NCI-H1930 (cell line): ENCODE measurements around the gene FRAS1.
"Not testable (repeated sequence)": the region's sequence is repeated elsewhere in the genome, so short reads cannot be mapped to it uniquely, and the experiment has no call there.

Experiments
- DNase-seq, 2 experiments: peaks; one replicate each; lab custom pipeline; 2025; lab: John Stamatoyannopoulos, UW

The FRAS1 gene

DNA sequence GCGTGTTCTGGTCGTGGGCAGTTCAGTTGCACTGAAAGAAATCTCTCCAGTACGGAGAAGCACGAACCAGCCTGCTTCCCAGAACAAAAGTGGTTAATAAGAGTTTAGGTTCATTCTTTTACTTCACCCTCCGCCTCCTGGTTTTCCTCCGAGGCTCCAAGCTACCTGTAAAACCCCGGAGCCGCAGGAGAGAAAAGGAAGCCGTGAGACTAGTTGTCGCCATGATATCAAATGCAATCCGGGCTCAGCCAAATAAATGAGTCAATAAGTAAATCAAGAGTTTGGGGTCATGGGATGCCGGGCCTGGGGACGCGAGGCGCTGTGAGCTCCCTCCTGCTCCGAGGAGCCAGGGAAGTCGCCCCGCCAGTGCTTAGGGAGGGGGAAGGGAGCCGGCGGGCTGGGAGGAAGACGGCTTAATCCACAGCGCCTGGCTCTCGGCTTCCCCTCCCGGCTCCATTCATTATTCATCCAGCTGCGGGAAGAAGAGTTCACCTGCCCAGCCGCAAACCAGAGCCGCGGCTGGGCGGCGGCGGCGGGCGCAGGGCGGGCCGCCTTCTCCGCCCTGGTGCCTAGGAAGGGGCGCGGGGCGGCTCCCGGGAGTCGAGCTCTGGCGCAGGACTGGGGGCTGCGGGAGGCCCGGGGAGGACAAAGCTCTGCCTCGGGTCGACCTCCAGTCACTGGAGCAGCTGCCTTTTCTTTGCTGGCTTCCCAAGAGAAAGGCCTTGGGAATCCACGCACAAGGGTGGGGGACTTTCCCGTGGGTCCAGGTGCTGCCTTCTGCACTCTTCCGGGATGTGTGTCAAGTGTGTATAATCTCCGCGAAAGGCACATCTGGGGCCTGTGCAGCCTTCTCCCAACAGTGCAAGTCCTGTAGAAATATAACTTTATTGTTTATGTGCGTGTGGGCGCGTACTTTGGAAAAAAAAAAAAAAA lies 1.7 kb downstream of the FRAS1 start:
- peak in 1 of 2 experiments; percentile 17 for DNase-seq

DNA sequence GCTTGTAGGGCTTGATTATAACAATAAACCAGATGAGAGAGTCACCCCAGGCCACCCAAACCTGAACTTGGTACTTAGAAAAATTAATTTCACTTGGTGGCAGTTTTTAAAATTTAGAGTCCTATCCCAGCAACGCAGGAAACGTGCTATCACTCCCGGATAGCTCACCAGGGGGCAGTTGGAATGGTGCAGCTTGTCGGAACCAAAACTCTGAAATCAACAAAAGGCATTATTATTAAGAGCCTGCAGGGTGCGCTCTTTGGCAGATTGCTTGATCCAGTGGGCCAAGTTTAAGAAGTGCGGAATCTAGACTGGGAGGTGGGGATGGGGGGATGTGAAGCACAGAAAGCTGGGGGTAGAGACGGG lies 2.4 kb downstream of the FRAS1 start:
- peak; percentile 39 to 41 for DNase-seq

DNA sequence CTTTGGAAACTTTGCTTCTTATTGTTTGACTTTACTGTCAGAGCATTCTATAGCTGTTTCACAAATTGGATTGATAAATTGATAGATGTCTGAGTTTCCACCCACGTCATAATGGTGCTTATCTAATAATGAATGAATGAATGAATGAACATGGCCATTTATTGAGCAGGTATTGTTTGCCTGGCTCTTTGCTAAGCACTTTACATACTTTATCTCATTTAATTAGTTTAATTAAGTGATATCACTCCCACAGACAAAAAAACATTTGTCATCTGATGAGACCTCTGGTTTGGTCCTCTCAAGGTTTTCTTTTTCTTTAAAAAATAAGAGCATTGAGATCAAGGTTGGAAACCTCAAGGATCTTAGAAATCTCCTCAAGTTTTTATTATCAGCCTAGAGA lies 2.8 kb downstream of the FRAS1 start:
- DNase-seq: no peak

DNA sequence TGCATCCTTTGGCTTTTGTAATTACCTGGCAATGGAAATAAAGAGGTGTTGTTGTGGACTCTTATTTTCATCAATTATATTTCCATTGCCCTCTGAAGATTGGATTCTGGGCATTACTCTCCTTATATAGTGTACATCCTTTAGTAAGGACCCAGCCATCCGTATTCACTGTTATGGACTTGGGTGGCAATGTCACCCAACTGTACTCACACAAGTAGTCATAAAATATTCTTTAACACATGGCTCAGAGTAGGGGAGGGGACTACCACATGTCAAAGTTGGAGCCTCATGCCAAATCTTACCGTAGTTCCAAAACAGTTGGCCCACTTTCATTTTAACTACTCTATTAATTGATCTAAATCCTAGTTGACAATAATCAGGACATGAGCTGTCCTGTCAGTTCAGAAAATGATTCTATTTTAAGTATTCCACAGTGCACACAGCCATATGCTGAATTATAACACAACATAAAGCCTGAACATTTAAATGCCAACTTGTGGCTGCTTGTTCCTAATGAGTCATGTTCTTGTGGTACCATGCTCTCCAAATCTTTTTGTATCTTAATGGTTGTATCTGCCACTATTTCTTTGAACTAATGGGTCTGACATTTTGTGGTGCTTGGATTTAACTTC lies 4.9 kb downstream of the FRAS1 start:
- no peak for DNase-seq

DNA sequence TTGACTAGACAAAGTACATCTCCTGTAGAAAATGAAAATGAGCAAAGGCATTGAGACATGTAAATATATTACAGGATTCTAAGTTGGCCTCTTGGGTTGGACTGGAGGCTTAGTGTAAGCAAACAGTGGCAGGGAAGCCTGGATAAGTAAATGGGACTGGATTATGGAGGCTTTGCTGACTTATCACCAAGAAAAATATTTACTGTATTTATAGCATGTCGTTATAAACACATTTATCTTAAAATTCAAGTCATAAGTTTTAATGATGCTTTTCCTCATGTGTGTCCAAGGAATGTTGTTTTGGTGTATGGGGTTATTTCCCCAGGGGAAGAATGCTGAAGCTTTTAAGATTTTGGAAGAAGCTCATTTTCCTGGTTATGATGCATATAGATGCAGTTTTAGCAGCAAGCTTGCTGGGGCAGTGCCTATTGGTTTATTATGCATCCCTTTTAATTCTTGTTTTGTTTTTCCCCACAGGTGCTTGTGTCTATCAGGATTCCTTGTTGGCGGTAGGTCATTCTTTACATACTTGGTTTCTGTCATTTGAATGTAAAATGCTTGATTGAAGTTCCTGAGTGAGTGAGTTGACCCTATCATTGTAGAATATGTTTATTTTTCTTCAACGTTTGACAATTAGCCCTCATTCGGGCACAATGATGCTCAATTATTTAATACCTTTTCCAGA lies 8.5 kb downstream of the FRAS1 start:
- peak; percentile 47 to 73 for DNase-seq

DNA sequence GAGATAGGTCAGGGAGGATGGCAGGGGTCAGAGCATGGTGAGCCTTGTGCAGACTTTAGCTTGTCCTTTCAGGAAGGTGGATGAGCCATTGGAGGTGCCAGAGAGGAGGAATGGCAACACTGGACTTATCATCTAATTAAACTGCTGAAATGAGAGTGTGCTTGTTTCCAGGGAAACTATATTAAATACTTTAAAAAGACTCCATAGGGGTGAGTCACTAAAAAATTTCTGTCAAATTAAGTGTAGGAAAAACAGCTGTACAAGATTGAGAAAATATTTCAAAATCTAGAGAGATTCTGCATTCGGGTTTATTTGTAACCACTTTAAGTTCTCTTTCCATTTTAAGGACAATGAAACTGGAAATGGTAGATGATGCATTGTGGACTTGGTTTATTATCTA lies 11.4 kb downstream of the FRAS1 start:
- DNase-seq: no peak

DNA sequence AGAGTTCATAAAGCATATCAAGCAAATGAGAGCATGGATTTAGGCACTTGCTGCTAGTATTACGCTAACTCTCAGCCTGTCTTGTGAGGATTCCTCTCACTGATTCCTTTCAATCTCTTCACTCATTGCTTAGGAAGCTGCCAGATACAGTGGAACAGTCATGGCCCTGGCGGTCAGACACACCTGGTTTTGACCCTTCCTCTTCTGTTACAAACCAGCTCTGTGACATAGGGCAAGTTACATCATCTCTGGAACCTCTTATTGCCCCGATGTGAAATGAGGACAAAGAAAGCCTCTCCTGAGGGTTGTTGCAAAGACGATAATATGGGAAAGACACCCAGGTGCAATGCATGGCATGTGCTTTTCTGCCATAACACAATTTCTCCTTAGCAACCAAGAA lies 12.2 kb downstream of the FRAS1 start:
- no peak for DNase-seq

DNA sequence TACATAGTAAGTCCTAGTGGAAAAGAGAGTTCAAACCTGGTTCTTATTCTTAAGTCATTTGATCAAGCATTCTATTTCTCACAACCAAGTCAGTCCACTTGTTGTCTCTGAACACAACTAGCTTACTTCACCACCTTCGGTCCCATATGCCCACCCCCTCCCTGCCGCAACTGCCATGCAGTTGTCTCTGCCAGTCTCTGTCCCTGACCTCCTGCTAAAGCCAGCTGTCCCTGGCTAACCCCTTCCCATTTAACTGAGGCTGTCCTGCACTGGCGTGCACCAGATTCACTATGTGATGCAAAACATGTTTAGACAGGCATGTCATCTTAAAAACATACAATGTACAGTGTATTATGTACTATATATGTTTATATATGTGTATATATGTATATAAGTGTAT lies 12.7 kb downstream of the FRAS1 start:
- no peak for DNase-seq

DNA sequence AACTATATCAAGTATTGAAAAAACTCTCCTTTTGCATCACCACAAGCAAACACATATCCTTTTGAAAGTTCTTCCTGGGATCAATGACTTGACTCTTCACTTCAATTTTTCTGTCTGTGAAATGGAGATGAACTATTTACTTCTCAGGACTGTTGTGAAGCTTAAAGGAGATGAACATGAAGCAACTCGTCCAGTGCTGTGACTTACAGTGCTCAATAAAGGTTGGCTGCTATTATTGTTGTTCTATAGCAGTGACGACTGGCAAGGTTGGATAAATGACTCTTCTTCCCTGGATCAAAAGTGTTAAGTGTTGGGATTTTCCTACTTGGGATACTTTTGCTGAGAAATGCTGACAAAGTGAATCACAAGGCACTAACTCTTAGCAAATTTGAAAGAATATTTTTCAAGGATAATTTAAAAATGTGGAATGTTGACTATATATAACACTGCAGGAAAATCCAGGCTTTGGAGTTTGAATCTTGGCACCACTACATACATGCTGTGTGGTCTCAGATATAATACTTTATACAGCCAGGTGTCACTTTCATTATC lies 13.7 kb downstream of the FRAS1 start:
- no peak for DNase-seq

DNA sequence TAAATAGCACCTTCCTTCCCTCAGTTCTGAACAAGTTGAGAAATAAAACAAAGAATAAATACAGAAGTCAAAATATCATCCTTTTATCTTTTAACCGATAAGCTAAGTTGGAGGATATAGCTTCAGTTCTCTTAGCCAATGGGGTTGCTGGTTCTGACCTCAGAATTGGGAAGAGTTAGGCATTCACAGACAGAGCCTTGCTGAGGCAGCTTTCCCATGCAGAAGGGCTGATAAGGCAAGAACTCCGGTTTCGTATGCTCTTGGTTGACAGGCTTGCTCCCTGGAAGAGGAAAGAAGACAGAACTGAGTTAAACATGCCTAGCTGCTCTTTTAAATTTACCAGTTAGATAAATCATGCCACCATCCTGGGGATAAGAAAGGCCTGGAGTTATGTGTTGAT lies 17.6 kb downstream of the FRAS1 start:
- no peak for DNase-seq

DNA sequence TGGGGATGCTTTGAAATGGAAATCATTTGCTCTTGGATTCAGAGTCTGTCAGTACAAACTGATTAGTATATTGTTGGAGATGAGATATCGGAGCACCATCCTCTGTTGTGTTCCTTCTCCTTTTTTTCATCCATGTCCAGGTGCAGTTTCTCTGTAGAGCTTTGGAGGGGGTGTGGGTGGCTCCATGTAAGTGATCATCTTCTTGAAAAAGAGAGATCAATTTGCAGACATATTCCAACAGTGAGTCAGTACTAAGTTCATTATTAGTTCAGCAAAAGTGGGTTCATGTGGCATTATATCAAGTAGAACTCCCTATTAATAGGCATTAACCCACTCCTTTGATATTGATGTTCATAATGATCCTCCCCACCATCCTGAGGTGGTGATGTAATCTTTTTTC lies 18.9 kb downstream of the FRAS1 start:
- no peak for DNase-seq

DNA sequence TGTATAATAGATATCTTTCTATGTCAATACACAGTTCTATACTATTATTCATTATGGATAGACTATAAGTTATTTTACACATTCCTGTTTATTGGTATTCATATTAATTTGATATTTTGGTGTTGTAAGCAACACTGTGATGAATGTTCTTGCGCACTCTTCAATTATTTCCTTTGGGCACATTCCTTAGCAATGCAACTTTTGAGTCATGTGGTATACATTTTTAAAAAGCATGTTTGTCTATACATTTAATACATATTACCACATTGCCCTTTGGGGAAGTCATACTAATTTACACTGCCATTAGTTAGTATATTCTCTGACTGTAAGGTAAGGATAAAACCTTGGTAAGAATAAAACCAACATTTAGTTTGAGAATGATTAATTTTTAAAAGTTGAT lies 21.0 kb downstream of the FRAS1 start:
- DNase-seq: no peak

DNA sequence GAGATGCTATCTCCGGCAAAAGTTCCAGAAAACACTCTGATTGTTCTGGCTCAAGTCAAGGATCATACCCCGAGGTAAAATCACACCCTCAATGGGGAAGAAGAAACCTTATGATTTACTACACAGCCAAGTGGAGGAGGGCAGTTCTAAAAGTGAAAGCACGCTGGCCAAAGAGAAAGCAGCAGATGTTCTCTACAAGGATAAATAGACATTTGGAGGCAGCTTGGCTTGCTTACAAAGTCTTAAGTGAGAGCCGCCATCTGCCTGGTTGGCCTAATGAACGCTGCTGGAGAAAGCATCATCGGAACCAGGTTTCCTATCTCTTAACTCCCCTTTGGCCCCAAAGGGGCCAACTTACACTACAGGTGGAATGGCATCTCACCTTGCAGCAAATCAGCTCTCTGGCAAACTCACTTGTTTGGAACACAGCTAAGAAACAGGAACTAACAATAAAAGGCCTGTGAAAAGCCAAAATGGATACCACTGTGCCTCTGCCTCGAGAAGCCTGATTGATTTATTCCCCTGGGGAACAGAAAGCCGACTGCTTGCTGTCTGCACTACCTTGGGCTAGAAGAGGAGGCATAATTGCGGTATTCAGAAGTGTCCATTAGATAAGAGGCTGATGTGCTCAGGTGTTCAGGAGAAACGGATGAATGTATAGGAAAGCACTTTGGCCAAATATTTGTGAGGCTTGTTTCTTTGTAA lies 22.8 kb downstream of the FRAS1 start:
- DNase-seq: no peak

DNA sequence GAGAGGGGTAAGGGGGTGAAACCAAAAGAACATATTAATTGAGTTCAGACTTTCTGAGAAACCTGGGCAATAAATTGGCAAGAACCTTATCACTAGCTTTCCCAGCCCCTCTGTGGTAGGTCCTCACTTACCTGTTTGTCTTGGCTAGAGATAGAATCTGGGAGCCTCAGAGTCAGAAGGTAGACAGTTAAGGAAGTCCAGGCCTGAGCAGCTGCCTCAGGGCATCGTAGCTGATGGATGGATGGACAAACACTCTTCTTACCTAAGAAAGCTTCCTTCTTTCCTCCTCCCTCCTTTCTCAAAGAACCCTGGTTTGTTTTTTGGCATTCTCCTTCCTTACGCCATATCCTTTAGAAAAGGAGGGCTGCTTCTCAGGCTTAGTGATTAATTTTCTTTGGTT lies 24.4 kb downstream of the FRAS1 start:
- DNase-seq: no peak

DNA sequence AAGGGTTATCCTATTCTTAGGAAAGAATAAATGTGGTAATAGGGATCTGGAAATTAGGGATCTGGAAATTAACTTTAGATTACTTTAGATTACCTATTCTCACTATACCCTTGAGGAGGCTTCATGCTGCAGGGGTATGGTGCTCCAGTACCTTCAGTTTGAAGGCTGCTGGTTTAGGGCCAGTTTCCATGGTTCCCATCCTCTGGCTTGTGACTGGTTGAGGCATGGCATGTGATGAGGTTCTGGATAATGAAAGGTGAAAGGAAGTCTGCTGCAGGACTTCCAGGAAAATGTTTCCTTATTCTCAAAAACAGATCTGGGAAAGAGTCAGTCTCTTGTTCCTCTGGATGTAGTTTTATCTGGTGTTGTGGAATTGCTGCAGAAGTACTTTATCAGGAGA lies 25.9 kb downstream of the FRAS1 start:
- DNase-seq: no peak

DNA sequence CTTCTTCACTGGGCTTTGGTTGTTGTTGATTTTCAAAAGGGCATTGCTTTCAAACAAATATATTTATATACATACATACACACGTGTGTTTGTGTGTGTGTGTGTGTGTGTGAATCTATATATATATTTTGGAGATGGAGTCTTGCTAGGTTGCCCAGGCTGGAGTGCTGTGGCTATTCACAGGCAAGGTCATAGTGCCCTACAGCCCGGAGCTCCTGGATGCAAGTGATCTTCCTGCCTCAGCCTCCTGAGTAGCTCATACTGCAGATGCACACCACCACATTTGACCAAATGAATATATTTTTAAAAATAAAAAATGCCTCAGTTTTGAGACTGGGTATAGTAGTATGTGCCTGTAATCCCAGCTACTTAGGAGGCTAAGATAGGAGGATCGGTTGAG lies 34.4 kb downstream of the FRAS1 start:
- DNase-seq: no peak

DNA sequence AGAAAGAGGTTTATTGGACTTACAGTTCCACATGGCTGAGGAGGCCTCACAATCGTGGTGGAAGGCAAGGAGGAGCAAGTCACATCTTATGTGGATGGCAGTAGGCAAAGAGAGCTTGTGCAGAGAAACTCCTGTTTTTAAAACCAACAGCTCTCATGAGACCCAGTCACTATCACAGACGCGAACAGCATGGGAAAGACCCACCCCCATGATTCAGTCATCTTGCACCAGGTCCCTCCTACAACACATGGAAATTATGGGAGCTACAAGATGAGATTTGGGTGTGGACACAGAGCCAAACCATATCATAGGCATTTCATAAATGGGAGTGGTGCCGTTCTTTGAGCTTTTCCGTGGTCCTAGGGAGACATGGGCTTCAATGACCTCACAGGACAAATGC lies 35.2 kb downstream of the FRAS1 start:
- DNase-seq: not testable (repeated sequence)

DNA sequence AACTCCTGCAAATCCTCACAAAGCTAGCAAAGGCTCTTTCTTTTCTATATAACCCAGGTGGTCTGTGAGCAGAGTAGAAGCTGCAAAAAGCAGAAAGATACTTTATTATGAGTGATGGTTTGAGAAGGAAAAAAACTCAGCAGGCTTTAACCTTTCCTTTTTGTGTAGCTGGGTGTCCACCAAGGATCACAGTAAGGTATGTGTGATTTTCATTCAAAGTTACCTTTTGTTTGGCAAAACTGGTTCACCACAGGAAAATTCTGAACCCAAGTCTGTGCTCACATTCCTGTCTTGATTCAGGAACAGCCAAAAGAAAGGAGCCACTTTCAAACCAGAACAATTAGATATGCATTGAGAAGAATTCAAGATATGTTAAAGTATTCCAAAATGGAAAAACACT lies 35.7 kb downstream of the FRAS1 start:
- DNase-seq: no peak

DNA sequence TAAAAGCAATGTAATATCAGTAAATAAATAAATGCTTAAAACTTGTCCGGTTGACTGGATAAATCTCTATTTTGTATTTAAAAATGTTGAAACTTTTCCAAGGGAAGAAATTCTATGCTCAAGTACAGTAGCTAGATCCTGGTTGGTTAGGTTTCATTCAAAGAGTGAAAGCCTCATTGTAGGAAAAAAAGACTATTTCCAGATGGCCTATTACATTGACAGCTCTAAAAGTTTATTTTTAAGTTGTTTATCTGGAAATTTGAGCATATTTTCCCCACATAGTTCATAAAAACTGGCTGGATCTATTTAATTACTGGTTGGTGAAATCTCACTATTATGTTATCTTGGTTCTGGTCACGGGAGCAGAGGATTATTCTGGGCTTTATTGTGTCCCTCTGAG lies 38.0 kb downstream of the FRAS1 start:
- DNase-seq: no peak

DNA sequence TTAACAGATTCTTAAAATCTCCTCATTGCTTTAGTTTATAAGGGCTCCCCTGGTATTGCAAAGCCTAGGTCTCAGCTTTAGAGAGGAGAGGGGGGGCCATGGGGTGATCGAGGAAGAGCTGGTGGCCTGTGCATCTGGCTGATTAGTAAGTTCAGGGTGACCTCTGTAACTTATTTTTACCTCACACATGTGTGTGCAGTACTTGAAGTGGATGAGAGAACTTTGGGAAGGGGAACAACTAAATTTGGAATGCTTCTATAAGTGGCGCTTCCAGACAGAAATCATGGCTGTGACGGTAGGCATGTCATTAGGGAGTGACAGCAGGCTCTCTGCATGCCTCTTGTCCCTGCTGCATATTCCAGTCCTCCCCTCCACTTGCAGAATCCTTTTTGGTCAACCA lies 41.9 kb downstream of the FRAS1 start:
- no peak for DNase-seq

DNA sequence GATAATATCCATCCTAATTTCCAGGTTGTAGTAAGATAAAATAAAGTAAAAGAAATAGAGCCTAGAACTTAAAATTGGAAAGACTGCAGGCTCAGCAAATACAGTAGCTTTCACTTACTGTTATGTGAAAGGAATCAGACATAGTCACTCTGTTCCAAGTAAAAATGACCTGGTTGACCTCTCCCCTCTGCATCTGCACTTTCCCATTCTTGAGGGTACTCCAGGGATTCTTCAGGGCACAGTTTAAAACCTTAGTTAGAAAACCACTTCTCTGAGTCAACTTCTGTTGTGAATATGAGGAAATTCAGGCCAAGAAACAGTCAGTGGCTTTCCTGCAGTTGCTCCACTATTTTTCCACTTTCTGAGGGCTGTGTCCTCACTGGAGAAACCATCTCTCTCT lies 42.9 kb downstream of the FRAS1 start:
- DNase-seq: no peak

DNA sequence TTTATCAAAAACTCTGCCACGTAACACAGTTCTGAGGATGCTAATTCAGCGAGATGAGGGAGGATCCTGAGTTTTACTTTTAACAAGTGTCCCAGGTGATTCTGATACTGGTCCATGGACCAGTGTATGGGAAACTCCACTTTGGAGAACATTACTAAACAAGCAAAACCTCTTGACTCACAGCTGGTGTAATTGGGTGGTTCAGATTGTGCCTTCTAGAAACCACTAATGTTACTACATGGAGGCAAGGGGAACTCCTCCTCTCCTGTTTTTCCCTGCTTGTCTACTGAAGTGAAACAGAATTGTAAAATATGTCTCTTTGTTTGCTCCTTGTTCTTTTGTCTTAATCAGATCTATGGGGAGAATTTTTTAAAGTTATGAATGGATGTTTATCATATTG lies 62.6 kb downstream of the FRAS1 start:
- no peak for DNase-seq
